Measurements from ENCODE around the gene CFAP97D2. TPM values are rescaled to one million over a fixed set of nuclear protein-coding genes. Genes with fewer than 3 reads are reported as not detected.

Gene CFAP97D2
- total and polyA plus RNA-seq, 2 of the 13 experiments (the other 11 are each of a cell fraction or from before 2014, with no cell fraction given), result not detected

DNA sequence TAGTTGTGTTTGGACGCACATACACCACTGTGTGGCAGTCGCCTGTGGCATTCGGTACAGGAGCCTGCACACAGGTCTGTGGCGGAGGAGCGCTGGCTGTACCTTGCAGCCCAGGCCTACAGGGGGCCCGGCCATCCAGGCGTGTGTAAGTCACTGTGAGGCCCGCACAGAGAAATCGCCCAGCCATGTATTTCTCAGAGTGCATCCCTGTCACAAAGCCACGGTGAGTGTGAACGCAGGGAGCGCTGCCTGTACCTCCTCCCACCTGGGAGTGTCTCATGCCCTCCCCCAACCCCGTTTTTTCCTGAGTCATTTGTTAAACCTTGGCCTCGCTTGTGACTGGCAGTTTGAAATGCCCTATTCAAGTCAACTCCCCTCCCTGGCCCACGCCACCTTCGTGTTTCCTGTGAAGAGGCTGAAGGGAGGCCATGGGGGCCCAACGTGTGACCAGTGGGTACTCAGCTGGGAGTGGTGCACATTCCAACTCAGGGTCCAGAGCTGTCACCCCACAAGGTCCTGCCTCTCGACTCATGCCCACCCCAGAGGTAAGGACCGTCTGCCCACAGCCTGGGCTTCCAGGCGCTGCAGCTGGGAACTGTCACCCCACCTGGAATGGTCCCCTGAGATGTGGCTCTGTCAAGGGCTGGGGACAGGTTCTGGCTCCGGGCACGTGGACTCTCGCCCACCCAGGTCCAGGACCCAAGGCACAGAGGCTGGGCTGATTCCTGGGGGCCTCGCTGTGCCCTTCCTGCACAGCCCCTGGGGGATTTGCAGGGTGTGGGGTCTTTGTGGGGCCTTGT is 35.1 kb upstream of the CFAP97D2 start:
- peak; percentile 85 for FAIRE-seq
- POLR2A ChIA-PET, result no interaction called here
- no peak for TF ChIP-seq CCDC6 (CRISPR knock-in tag; IDR thresholded peaks at IDR 0.05)
- TF ChIP-seq, protein P1, sequence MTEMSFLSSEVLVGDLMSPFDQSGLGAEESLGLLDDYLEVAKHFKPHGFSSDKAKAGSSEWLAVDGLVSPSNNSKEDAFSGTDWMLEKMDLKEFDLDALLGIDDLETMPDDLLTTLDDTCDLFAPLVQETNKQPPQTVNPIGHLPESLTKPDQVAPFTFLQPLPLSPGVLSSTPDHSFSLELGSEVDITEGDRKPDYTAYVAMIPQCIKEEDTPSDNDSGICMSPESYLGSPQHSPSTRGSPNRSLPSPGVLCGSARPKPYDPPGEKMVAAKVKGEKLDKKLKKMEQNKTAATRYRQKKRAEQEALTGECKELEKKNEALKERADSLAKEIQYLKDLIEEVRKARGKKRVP (CRISPR knock-in tag; IDR thresholded peaks at IDR 0.05), result no peak
- TF ChIP-seq ZNF124 (CRISPR knock-in tag; IDR thresholded peaks at IDR 0.05), result no peak
- 0 out of 2 replicates have a peak, but pooled peaks have one; percentile 29 for TF ChIP-seq MYC (CRISPR knock-in tag; IDR thresholded peaks at IDR 0.05; ENCODE audit: borderline replicate concordance)
- TF ChIP-seq HMGXB4 (CRISPR knock-in tag; IDR thresholded peaks at IDR 0.05; ENCODE audit: borderline replicate concordance in 1 of 2, low read depth in 1 of 2), result peak in 1 of 2 experiments; percentile 39; a peak in 1 of 4 replicates
- TF ChIP-seq, protein P2, sequence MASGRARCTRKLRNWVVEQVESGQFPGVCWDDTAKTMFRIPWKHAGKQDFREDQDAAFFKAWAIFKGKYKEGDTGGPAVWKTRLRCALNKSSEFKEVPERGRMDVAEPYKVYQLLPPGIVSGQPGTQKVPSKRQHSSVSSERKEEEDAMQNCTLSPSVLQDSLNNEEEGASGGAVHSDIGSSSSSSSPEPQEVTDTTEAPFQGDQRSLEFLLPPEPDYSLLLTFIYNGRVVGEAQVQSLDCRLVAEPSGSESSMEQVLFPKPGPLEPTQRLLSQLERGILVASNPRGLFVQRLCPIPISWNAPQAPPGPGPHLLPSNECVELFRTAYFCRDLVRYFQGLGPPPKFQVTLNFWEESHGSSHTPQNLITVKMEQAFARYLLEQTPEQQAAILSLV (CRISPR knock-in tag; IDR thresholded peaks at IDR 0.05; ENCODE audit: borderline replicate concordance), result no peak
- peak; percentile 84 for TF ChIP-seq XRCC5 (optimal IDR thresholded peaks at IDR 0.05; ENCODE audit: low read length)
- no peak for TF ChIP-seq NONO (IDR thresholded peaks at IDR 0.05)
- no peak for TF ChIP-seq NONO (CRISPR knock-in tag; conservative IDR thresholded peaks at IDR 0.05)
- TF ChIP-seq, protein P3, sequence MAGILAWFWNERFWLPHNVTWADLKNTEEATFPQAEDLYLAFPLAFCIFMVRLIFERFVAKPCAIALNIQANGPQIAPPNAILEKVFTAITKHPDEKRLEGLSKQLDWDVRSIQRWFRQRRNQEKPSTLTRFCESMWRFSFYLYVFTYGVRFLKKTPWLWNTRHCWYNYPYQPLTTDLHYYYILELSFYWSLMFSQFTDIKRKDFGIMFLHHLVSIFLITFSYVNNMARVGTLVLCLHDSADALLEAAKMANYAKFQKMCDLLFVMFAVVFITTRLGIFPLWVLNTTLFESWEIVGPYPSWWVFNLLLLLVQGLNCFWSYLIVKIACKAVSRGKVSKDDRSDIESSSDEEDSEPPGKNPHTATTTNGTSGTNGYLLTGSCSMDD (CRISPR knock-in tag; IDR thresholded peaks at IDR 0.05), result no peak
- TF ChIP-seq ZNF225 (CRISPR knock-in tag; IDR thresholded peaks at IDR 0.05), result no peak
- TF ChIP-seq SNAPC5 (CRISPR knock-in tag; IDR thresholded peaks at IDR 0.05; ENCODE audit: borderline replicate concordance), result no peak
- no peak for TF ChIP-seq ZNF792 (CRISPR knock-in tag; IDR thresholded peaks at IDR 0.05)
- TF ChIP-seq ZNF629 (CRISPR knock-in tag; conservative IDR thresholded peaks at IDR 0.05), result no peak
- TF ChIP-seq STAG1 (CRISPR knock-in tag; IDR thresholded peaks at IDR 0.05), result peak; percentile 66
- TF ChIP-seq THYN1 (CRISPR knock-in tag; IDR thresholded peaks at IDR 0.05; ENCODE audit: borderline replicate concordance, low read depth), result no peak
- no peak for TF ChIP-seq SATB2 (CRISPR knock-in tag; IDR thresholded peaks at IDR 0.05)
- TF ChIP-seq TOPORS (CRISPR knock-in tag; IDR thresholded peaks at IDR 0.05), result no peak

More for the DNA sequence above, 35.1 kb upstream of the CFAP97D2 start:
- WGBS (ENCODE audit: low lambda C conversion rate), result 8% methylated on average over 11 of the region's 24 CpGs
- H3K79me2 ChIP-seq (ENCODE audit: insufficient read depth, low read length), result no peaks in the 10 kb centered on the region
- in situ Hi-C loops (cut with HindIII; ENCODE audit: extremely low pct_ligation_motif_present, low pct_unique_long_range_greater_than_20kb), result loop anchor here (5.0 kb wide), 1 partner anchor 83 kb away; no protein-coding TSS in a partner anchor
- no peaks in the 10 kb centered on the region for H3K36me3 ChIP-seq (replicated peaks in 1 of 2; ENCODE audit: control insufficient read depth in 1 of 2, insufficient read depth in 2 of 2, low read length in 2 of 2)
- H3K27me3 ChIP-seq (ENCODE audit: control insufficient read depth in 1 of 2, insufficient read depth in 2 of 2, low read length in 2 of 2), result peaks cover 8 to 35% of the 10 kb centered on the region in 2 experiments; a peak in 4 of 5 replicates
- H3K9ac ChIP-seq (ENCODE audit: insufficient read depth, low read depth, low read length), result no peak overlapping the region
- no peaks in the 10 kb centered on the region for H3K9me3 ChIP-seq (ENCODE audit: low read length)
- no peak overlapping the region for H3K4me3 ChIP-seq (replicated peaks in 1 of 3; ENCODE audit: insufficient read depth in 1 of 3, low read depth in 2 of 3, low read length in 3 of 3)
- no TSS peak for BruUV-seq (replicated peaks)
- H3K4me1 ChIP-seq (ENCODE audit: insufficient read depth, low read length), result no peaks in the 10 kb centered on the region
- H3K4me2 ChIP-seq (ENCODE audit: low read depth, low read length), result no peak overlapping the region
- H2AFZ ChIP-seq (ENCODE audit: low read length), result no peak overlapping the region
- intact Hi-C loops (cut with micrococcal nuclease; ENCODE audit: unreplicated experiment), result loop anchor here (1.0 kb wide), 1 partner anchor 82 kb away; no protein-coding TSS in a partner anchor
- CTCF ChIA-PET (ENCODE audit: low intra/inter-chr PET ratio, low total read pairs), result interaction anchor here (1.7 kb wide), 1 partner anchor 83 kb away, joined by 12 read pairs; no protein-coding TSS in a partner anchor
- ATAC-seq (peak; percentile 100), DNase-seq (ENCODE audit: low spot score) (peak; percentile 74)
- H3K27ac ChIP-seq (ENCODE audit: extremely low read length, insufficient read depth, low read length), result no peak overlapping the region
- H4K20me1 ChIP-seq (ENCODE audit: insufficient read depth, low read length), result no peaks in the 10 kb centered on the region

Data from HepG2 (cell line).